ENCODE measurements around the gene PPP1R14D. TPM values are rescaled to one million over a fixed set of nuclear protein-coding genes. Genes with fewer than 3 reads are reported as not detected.

PPP1R14D gene
- total and polyA plus RNA-seq, 2 donors (not counting 3 experiments of a cell fraction or from before 2014, with no cell fraction given): not detected

GRCh38 chr15:40803688-40804087 lies 24.8 kb downstream of the PPP1R14D start:
- no peaks in the 10 kb centered on the region for H3K9me1 ChIP-seq (replicated peaks; ENCODE audit: control insufficient read depth, extremely low read depth, insufficient read depth, low read length)
- H4K20me1 ChIP-seq (replicated peaks; ENCODE audit: control insufficient read depth, extremely low read depth, insufficient read depth, low read length): no peaks in the 10 kb centered on the region
- H3K4me1 ChIP-seq (ENCODE audit: control insufficient read depth, extremely low read depth, insufficient read depth, low read length): peaks cover 14% of the 10 kb centered on the region
- H3K9me3 ChIP-seq (replicated peaks; ENCODE audit: control insufficient read depth, insufficient read depth, low read length): no peaks in the 10 kb centered on the region
- no TSS peak for BruUV-seq (replicated peaks)
- H3K4me2 ChIP-seq (ENCODE audit: insufficient read depth, low read length): no peak overlapping the region
- dilution Hi-C loops (cut with MboI; ENCODE audit: extremely low pct_ligation_motif_present, low sequenced_read_pairs) (no loop called here), intact Hi-C loops (cut with micrococcal nuclease) (loop anchor here (10.0 kb wide), 1 partner anchor 209 kb away; the partner anchor contains the start of gene KNL1)
- DNase-seq (ENCODE audit: low read depth, low spot score) (no peak), FAIRE-seq (no peak)
- peaks cover 0 to 2% of the 10 kb centered on the region in 2 experiments for H3K36me3 ChIP-seq (ENCODE audit: control insufficient read depth in 2 of 2, extremely low read depth in 1 of 2, insufficient read depth in 2 of 2, low read length in 2 of 2)
- H3K9ac ChIP-seq (replicated peaks; ENCODE audit: extremely low read depth, insufficient read depth, low read length): no peak overlapping the region
- H3K4me3 ChIP-seq (replicated peaks in 1 of 3; ENCODE audit: insufficient read depth in 1 of 3, low read depth in 1 of 3, low read length in 3 of 3): no peak overlapping the region
- H2AFZ ChIP-seq (ENCODE audit: low read depth, low read length): no peak overlapping the region
- no peaks in the 10 kb centered on the region for H3K27me3 ChIP-seq (ENCODE audit: control insufficient read depth in 2 of 2, insufficient read depth in 2 of 2, low read length in 2 of 2)
- no peak for TF ChIP-seq CTCF (IDR thresholded peaks at IDR 0.05; ENCODE audit: extremely low read depth in 1 of 2, insufficient read depth in 1 of 2, low read depth in 1 of 2, low read length in 2 of 2)
- no peak for TF ChIP-seq EZH2 (IDR thresholded peaks at IDR 0.05; ENCODE audit: borderline replicate concordance, low read depth, low read length, severe bottlenecking)
- no peak for TF ChIP-seq FOS (IDR thresholded peaks at IDR 0.05; ENCODE audit: borderline replicate concordance, insufficient read depth, low read length)
- ChIA-PET POLR2A (no interaction called here), CTCF (interaction anchor here (0.7 to 1.2 kb wide), 2 partner anchors 10 to 19 kb away, joined by 3 to 5 read pairs; no protein-coding TSS in a partner anchor)
- peaks cover 31% of the 10 kb centered on the region for H3K79me2 ChIP-seq (ENCODE audit: control insufficient read depth, insufficient read depth, low read length)
- H3K27ac ChIP-seq (ENCODE audit: insufficient read depth, low read depth, low read length): no peak overlapping the region

- H2AFZ ChIP-seq (ENCODE audit: low read depth, low read length): no peak overlapping the region
- dilution Hi-C loops (cut with MboI; ENCODE audit: extremely low pct_ligation_motif_present, low sequenced_read_pairs): no loop called here
- H3K27me3 ChIP-seq (ENCODE audit: control insufficient read depth in 2 of 2, insufficient read depth in 2 of 2, low read length in 2 of 2): no peaks in the 10 kb centered on the region
- H3K4me3 ChIP-seq (replicated peaks in 1 of 3; ENCODE audit: insufficient read depth in 1 of 3, low read depth in 1 of 3, low read length in 3 of 3): no peak overlapping the region
- intact Hi-C loops (cut with micrococcal nuclease): loop anchor here (10.0 kb wide), 1 partner anchor 208 kb away; the partner anchor contains the start of gene KNL1
- H3K79me2 ChIP-seq (ENCODE audit: control insufficient read depth, insufficient read depth, low read length): peaks cover 32% of the 10 kb centered on the region
- peaks cover 11% of the 10 kb centered on the region for H3K4me1 ChIP-seq (ENCODE audit: control insufficient read depth, extremely low read depth, insufficient read depth, low read length)
- peaks cover 0 to 2% of the 10 kb centered on the region in 2 experiments for H3K36me3 ChIP-seq (ENCODE audit: control insufficient read depth in 2 of 2, extremely low read depth in 1 of 2, insufficient read depth in 2 of 2, low read length in 2 of 2)
- FAIRE-seq (no peak), DNase-seq (ENCODE audit: low read depth, low spot score) (no peak)
- no TSS peak for BruUV-seq (replicated peaks)
- ChIA-PET POLR2A (no interaction called here), CTCF (interaction anchor here (1.2 to 1.4 kb wide), 2 partner anchors 18 to 56 kb away, joined by 3 to 5 read pairs; no protein-coding TSS in a partner anchor)
- TF ChIP-seq POLR2AphosphoS5 (IDR thresholded peaks at IDR 0.05; ENCODE audit: insufficient read depth, low read depth, low read length) (no peak), JUN (IDR thresholded peaks at IDR 0.05; ENCODE audit: borderline replicate concordance, insufficient read depth, insufficient read length, low read depth) (no peak), POLR2A (IDR thresholded peaks at IDR 0.05; ENCODE audit: low read depth, low read length) (no peak), MYC (IDR thresholded peaks at IDR 0.05; ENCODE audit: low read depth, low read length) (no peak), CTCF (IDR thresholded peaks at IDR 0.05; ENCODE audit: extremely low read depth in 1 of 2, insufficient read depth in 1 of 2, low read depth in 1 of 2, low read length in 2 of 2) (no peak)
- no peak overlapping the region for H3K9ac ChIP-seq (replicated peaks; ENCODE audit: extremely low read depth, insufficient read depth, low read length)
- no peaks in the 10 kb centered on the region for H3K9me3 ChIP-seq (replicated peaks; ENCODE audit: control insufficient read depth, insufficient read depth, low read length)
- no peaks in the 10 kb centered on the region for H3K9me1 ChIP-seq (replicated peaks; ENCODE audit: control insufficient read depth, extremely low read depth, insufficient read depth, low read length)
- H4K20me1 ChIP-seq (replicated peaks; ENCODE audit: control insufficient read depth, extremely low read depth, insufficient read depth, low read length): no peaks in the 10 kb centered on the region
- no peak overlapping the region for H3K4me2 ChIP-seq (ENCODE audit: insufficient read depth, low read length)
- no peak overlapping the region for H3K27ac ChIP-seq (ENCODE audit: insufficient read depth, low read depth, low read length)
Measured at GRCh38 chr15:40803076-40803475, 25.4 kb downstream of the PPP1R14D start.

Measured in endothelial cell of umbilical vein (primary cell).